ENCODE measurements around the gene POP4. TPM values are rescaled to one million over a fixed set of nuclear protein-coding genes. Genes with fewer than 3 reads are reported as not detected.

Gene POP4
- total and polyA plus RNA-seq, 8 donors = 2.0 to 162 (median 55.5) TPM

DNA sequence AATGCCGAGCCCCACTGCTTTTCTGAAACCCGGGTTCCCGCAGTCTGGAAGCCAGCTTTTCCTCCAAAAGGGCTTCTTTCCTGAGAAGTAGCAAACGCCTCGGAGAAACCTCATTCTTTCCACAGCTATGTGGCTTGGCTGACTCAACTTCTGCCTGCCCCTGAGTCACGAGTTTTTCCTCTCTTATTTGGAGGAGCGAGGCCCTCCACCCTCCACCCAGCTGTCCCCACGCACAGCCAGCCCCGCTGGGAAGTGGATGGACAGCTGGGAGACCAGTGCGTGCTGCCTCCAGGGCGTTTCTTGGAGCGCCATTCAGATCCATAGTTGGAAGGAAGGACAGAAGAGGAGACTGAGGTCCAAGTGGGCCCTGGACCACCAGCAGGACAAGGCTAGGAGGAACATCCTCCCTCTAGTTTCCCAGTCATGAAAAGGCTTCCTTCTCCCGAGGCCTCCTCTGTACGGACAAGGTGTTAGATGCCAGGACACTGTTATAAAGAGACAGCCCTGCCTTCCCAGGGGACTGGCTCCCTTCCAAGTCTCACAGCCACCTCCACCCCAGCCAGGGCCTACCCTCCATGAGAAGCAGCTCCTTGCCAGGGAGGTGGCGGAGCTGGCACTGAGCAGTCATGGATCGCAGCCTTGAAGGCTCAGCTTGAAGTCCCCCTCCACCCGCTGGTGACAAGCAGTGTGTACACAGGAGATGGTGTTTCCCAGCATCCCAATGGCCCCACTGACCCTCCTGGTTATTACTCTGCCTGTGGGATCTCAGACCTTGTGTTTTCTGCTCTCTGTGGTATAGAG, 56.7 kb downstream of the POP4 start:
- 19 to 28% (median 23%) methylated on average over 17 of the region's 17 CpGs for WGBS, 5 donors
- no peaks in the 10 kb centered on the region for H3K36me3 ChIP-seq
- H3K27me3 ChIP-seq = no peaks in the 10 kb centered on the region
- H3K4me3 ChIP-seq = no peak overlapping the region
- TF ChIP-seq POLR2AphosphoS5 (IDR thresholded peaks at IDR 0.05) (peak in 2 of 3 donors; percentile 45 to 56), EP300 (IDR thresholded peaks at IDR 0.05) (no peak)
- TF ChIP-seq, protein P1, sequence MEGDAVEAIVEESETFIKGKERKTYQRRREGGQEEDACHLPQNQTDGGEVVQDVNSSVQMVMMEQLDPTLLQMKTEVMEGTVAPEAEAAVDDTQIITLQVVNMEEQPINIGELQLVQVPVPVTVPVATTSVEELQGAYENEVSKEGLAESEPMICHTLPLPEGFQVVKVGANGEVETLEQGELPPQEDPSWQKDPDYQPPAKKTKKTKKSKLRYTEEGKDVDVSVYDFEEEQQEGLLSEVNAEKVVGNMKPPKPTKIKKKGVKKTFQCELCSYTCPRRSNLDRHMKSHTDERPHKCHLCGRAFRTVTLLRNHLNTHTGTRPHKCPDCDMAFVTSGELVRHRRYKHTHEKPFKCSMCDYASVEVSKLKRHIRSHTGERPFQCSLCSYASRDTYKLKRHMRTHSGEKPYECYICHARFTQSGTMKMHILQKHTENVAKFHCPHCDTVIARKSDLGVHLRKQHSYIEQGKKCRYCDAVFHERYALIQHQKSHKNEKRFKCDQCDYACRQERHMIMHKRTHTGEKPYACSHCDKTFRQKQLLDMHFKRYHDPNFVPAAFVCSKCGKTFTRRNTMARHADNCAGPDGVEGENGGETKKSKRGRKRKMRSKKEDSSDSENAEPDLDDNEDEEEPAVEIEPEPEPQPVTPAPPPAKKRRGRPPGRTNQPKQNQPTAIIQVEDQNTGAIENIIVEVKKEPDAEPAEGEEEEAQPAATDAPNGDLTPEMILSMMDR (IDR thresholded peaks at IDR 0.05) = no peak
- intact Hi-C loops (cut with DNase I; ENCODE audit: low total_unique reads) = no loop called here
- no peaks in the 10 kb centered on the region for H3K9me3 ChIP-seq
- peak overlapping the region; percentile 20 to 91 (median 86) for H3K27ac ChIP-seq
- peak; percentile 70 to 74 for DNase-seq
- H3K4me1 ChIP-seq = peaks cover 50 to 62% (median 58%) of the 10 kb centered on the region in 4 donors

DNA sequence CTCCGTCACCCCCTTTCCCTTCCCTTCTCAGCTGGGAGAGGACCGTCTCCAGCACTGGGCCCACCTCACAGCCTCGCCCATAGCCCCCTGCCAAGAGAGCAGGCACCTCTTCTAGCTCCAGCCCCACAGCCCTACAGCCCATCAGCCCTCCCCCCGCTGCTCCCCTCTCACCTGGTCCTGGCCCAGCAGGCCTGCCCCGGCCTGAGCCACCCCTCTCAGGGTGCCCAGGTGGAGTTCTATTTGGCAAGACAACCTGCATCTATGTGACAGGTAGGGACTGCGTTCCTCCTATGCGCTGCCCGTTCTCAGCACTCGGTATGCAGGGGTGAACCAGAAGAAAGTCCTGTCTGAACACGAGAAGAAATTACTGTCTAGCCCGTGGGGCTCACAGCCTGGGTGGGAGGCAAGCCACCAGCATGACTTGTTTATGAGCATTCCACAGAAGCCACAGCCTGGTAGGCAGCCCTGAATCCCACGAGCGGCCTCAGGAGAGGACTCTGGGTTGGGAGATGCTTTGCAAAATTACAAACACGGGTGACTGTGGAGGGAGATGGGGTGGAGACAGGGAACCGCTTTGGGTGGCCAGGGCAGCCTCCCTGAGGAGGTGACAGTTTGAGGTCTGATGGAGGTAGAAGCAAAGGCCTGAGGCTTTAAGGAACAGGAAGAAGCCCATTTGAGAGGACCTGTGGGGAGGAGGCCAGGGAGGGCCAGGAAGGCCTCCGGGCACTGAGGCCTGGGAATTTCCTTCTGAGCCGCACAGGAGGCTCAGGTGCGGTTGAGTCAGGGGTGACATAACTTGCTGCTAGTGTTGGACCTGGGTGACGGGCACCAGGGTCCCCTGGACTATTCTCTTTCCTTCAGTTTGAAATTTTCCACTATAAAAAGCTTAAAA, 58.0 kb downstream of the POP4 start:
- Histone ChIP-seq H3K27me3 (no peaks in the 10 kb centered on the region), H3K4me3 (peak overlapping the region in 2 of 4 donors; percentile 72 to 92), H3K4me1 (peaks cover 60 to 75% (median 70%) of the 10 kb centered on the region in 4 donors), H3K27ac (peak overlapping the region in 4 of 5 donors; percentile 79 to 91 (median 88)), H3K9me3 (no peaks in the 10 kb centered on the region), H3K36me3 (peaks cover 0 to 5% (median 0%) of the 10 kb centered on the region in 4 donors)
- intact Hi-C loops (cut with DNase I; ENCODE audit: low total_unique reads) = no loop called here
- DNase-seq = no peak
- no peak for TF ChIP-seq EP300 (IDR thresholded peaks at IDR 0.05)
- no peak for TF ChIP-seq POLR2AphosphoS5 (IDR thresholded peaks at IDR 0.05)
- TF ChIP-seq, protein P1 (IDR thresholded peaks at IDR 0.05) = no peak
- TF ChIP-seq POLR2A (IDR thresholded peaks at IDR 0.05) = no peak
- WGBS, 5 donors = 85 to 94% (median 92%) methylated on average over 19 of the region's 19 CpGs

DNA sequence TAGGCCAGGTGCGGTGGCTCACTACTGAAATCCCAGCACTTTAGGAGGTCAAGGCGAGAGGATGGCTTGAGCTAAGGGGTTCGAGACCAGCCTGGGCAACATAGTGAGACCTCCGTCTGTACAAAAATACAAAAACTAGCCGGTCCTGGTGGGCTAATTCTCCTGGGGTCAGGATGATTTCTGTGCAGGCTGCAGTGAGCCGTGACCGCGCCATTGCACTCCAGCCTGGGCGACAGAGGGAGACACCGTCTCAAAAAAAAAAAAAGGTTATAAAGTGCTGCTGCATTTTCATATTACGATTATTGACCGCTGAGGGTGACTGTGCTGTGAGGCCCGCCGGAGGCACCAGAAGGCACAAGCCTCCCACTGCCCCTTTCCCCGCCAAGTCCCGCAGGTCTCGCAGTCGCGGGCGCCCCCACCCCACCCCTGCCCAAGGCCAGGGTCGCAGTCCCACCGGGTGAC, 58.7 kb downstream of the POP4 start:
- Histone ChIP-seq H3K27ac (peak overlapping the region in 4 of 5 donors; percentile 79 to 91 (median 88)), H3K27me3 (no peaks in the 10 kb centered on the region), H3K4me1 (peaks cover 65 to 82% (median 75%) of the 10 kb centered on the region in 4 donors), H3K36me3 (peaks cover 0 to 7% (median 0%) of the 10 kb centered on the region in 4 donors), H3K4me3 (peak overlapping the region; percentile 64 to 92 (median 80)), H3K9me3 (no peaks in the 10 kb centered on the region)
- intact Hi-C loops (cut with DNase I; ENCODE audit: low total_unique reads) = no loop called here
- TF ChIP-seq, protein P1 (IDR thresholded peaks at IDR 0.05) = no peak
- TF ChIP-seq POLR2A (IDR thresholded peaks at IDR 0.05) (no peak), EP300 (IDR thresholded peaks at IDR 0.05) (no peak), POLR2AphosphoS5 (IDR thresholded peaks at IDR 0.05) (no peak)
- DNase-seq = no peak
- WGBS, 5 donors = 28 to 39% (median 36%) methylated on average over 18 to 22 of the region's 22 CpGs

DNA sequence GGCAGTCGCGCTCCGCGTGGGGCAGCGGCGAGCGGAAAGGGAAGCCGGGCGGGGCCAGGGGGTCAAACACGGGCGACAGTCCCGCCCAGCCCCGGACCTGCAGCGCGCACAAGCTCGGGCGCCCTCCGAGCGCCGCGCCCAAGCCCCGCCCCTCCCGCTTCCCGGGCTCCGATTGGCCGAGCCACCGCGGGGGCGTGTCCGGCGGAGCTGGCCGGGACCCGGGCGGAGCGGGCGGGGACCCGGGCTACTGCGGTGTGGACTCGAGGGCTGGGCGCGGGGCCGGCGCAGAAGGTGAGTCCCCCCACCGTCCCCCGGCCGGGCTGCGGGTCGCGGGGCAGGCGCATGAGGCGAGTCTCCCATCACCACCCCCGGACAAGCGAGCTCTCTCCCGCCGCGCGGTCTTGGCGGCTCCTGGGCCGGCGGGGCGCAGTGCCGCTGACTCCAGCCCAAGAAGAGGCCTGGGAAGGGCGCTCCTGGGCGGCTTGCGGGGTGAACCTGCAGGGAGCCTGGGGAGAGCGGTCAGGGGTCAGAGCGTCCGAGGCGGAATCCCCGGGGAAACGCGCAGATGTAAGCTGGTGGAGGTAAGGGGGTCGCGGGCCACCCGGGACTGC, 59.2 kb downstream of the POP4 start, which contains the start of gene PLEKHF1:
Gene PLEKHF1 (plus strand): TSS at position 247 of the 611 bp plus-strand sequence. CDS start 8,379 bp downstream, outside the sequence.
- Histone ChIP-seq H3K4me1 (peaks cover 65 to 87% (median 78%) of the 10 kb centered on the region in 4 donors), H3K4me3 (peak within 1 kb of the TSS; percentile 64 to 92 (median 80)), H3K9me3 (no peaks in the 10 kb centered on the region), H3K27ac (peak within 1 kb of the TSS; percentile 56 to 91 (median 86)), H3K36me3 (peaks cover 0 to 7% (median 0%) of the 10 kb centered on the region in 4 donors), H3K27me3 (no peaks in the 10 kb centered on the region)
- intact Hi-C loops (cut with DNase I; ENCODE audit: low total_unique reads) = no loop called here
- TF ChIP-seq POLR2AphosphoS5 (IDR thresholded peaks at IDR 0.05) = peak in 2 of 3 donors; percentile 23 to 36
- TF ChIP-seq, protein P1 (IDR thresholded peaks at IDR 0.05) = no peak
- WGBS, 5 donors = 0 to 1% (median 0%) methylated on average over 24 to 75 of the region's 75 CpGs
- DNase-seq = peak; percentile 94 to 96

All from stomach (tissue), 9 donors.